H1 (cell line): Measurements from ENCODE around the gene EXD3. TPM values are rescaled to one million over a fixed set of nuclear protein-coding genes. Genes with fewer than 3 reads are reported as not detected.

Source experiments
- CTBP2 ChIP-seq: IDR thresholded peaks from 2 replicates; pipeline ENCODE4 v1.7.0; 2011; ENCODE audit warnings: borderline replicate concordance, mild to moderate bottlenecking, moderate library complexity, mixed read lengths, low read length; ENCODE audit not compliant: insufficient read depth, insufficient read length
- CTCF ChIP-seq, 3 experiments: IDR thresholded peaks; 1 replicate in 2 of 3; 2 replicates in 1 of 3; pipeline versions ENCODE4 v1.5.1 to v1.6.1; 2011; ENCODE audit warnings: low read length in 3 of 3, mild to moderate bottlenecking in 3 of 3, inconsistent platforms in 2 of 3, low read depth in 1 of 3, moderate library complexity in 1 of 3; ENCODE audit not compliant: insufficient read depth in 1 of 3; ENCODE audit errors: control extremely low read depth in 1 of 3
- KDM1A ChIP-seq: fragments of 200-600, 300-600 bp; sonication (generic); IDR thresholded peaks from 2 replicates; pipeline ENCODE4 v1.7.1; 2016; ENCODE audit warnings: mild to moderate bottlenecking, low read length, borderline replicate concordance
- POU5F1 ChIP-seq: IDR thresholded peaks from 2 replicates; pipeline ENCODE4 v1.6.1; 2011; ENCODE audit warnings: low read depth, mild to moderate bottlenecking, low read length, moderate library complexity
- SP2 ChIP-seq: IDR thresholded peaks from 2 replicates; pipeline ENCODE4 v1.6.1; 2012; ENCODE audit warnings: mild to moderate bottlenecking, low read length, inconsistent platforms
- SP4 ChIP-seq: IDR thresholded peaks from 2 replicates; pipeline ENCODE4 v1.6.1; 2012; ENCODE audit warnings: low read length, inconsistent platforms
- USF2 ChIP-seq: IDR thresholded peaks from 2 replicates; pipeline ENCODE4 v1.6.1; 2011; ENCODE audit warnings: low read length, improper control_type of control experiment
- polyA plus RNA-seq, 7 experiments: library from polyadenylated mRNA; depleted of rRNA in 3 of 7; stranded (reverse) in 5 of 7; unstranded in 2 of 7; fragments of >200 nt in 5 of 7; fragments of 200-250 nt in 2 of 7; gene quantifications; 1 replicate in 5 of 7; 2 replicates in 1 of 7; 4 replicates in 1 of 7; pipeline versions ENCODE4 v1.2.1 to v1.2.3, GENCODE V29; 2011 to 2013; ENCODE audit warnings: missing spikeins in 2 of 7, mixed read lengths in 2 of 7
- total RNA-seq: library from RNA; stranded (reverse); fragmentation: NEBNext Ultra II Directional; extraction: Animal tissue kit (Norgen Biotek cat#: 25700); gene quantifications from 2 replicates; pipeline ENCODE4 v1.2.1, GENCODE V29; 2021

EXD3 gene
- total and polyA plus RNA-seq, 2 of the 8 experiments (the other 6 are each of a cell fraction or from before 2014, with no cell fraction given), result 7.2 to 9.4 TPM

GRCh38 chr9:137355761-137356365 lies 67.1 kb downstream of the EXD3 start (continued):
- TF ChIP-seq USF2, result no peak
- no peak for TF ChIP-seq KDM1A
- no peak for TF ChIP-seq SP4
- TF ChIP-seq SP2, result no peak
- no peak for TF ChIP-seq POU5F1
- no peak for TF ChIP-seq CTCF (IDR thresholded peaks at IDR 0.05; ENCODE audit: control extremely low read depth in 1 of 3, insufficient read depth in 1 of 3, low read depth in 1 of 3, low read length in 3 of 3)
- no peak for TF ChIP-seq CTBP2
